Neural cell (in vitro differentiated cells): ENCODE measurements around the gene ATG4A. TPM values are rescaled to one million over a fixed set of nuclear protein-coding genes. Genes with fewer than 3 reads are reported as not detected.

ENCODE experiments used
- H2AFZ ChIP-seq: fragments of 200-600, 300-800 bp; sonication (generic), shearing (Covaris generic); 2 replicates; pipeline ENCODE4 v1.6.0; 2014; ENCODE audit warnings: low read depth, mild to moderate bottlenecking, antibody characterized with exemption, low read length, moderate library complexity
- H3F3A ChIP-seq: fragments of 200-600 bp; shearing (Covaris generic); 2 replicates; pipeline ENCODE4 v1.6.1; 2016; ENCODE audit warnings: mild to moderate bottlenecking, moderate library complexity, mixed read lengths, antibody characterized with exemption, low read length; ENCODE audit not compliant: insufficient read depth, poor library complexity, severe bottlenecking
- H3K27ac ChIP-seq: fragments of 200-600, 300-800 bp; sonication (generic), shearing (Covaris generic); 2 replicates; pipeline ENCODE4 v1.5.1; 2014; ENCODE audit warnings: mild to moderate bottlenecking, low read length, moderate library complexity
- H3K27me3 ChIP-seq: fragments of 300-800, 200-600 bp; sonication (generic), shearing (Covaris generic); 2 replicates; pipeline ENCODE4 v1.6.0; 2014; ENCODE audit warnings: mild to moderate bottlenecking, low read depth, low read length, moderate library complexity; ENCODE audit not compliant: insufficient read depth
- H3K36me3 ChIP-seq: fragments of 300-800, 200-600 bp; sonication (generic), shearing (Covaris generic); 2 replicates; pipeline ENCODE4 v1.5.1; 2014; ENCODE audit warnings: mild to moderate bottlenecking, antibody characterized with exemption, low read length, moderate library complexity; ENCODE audit not compliant: insufficient read depth
- H3K4me2 ChIP-seq: fragments of 300-800, 200-600 bp; sonication (generic), shearing (Covaris generic); 2 replicates; pipeline ENCODE4 v1.6.0; 2014; ENCODE audit warnings: mild to moderate bottlenecking, low read length
- H3K4me3 ChIP-seq: fragments of 300-800, 200-600 bp; sonication (generic), shearing (Covaris generic); 2 replicates; pipeline ENCODE4 v1.5.1; 2014; ENCODE audit warnings: mild to moderate bottlenecking, low read length, moderate library complexity
- H3K79me2 ChIP-seq: fragments of 200-600 bp; shearing (Covaris generic); replicated peaks from 2 replicates; pipeline ENCODE4 v1.6.0; 2014; ENCODE audit warnings: mild to moderate bottlenecking, low read length, moderate library complexity; ENCODE audit not compliant: insufficient read depth
- H3K9ac ChIP-seq: fragments of 300-800, 200-600 bp; sonication (generic), shearing (Covaris generic); 2 replicates; pipeline ENCODE4 v1.6.1; 2016; ENCODE audit warnings: mild to moderate bottlenecking, low read length, mixed read lengths
- H3K9me2 ChIP-seq: fragments of 200-600 bp; shearing (Covaris generic); 2 replicates; pipeline ENCODE4 v1.6.1; 2016; ENCODE audit warnings: mild to moderate bottlenecking, low read length, mixed read lengths; ENCODE audit not compliant: insufficient read depth
- H3K9me3 ChIP-seq: fragments of 200-600, 300-800 bp; sonication (generic), shearing (Covaris generic); 2 replicates; pipeline ENCODE4 v1.6.1; 2016; ENCODE audit warnings: mild to moderate bottlenecking, mixed run types, low read length, moderate library complexity, mixed read lengths
- H4K20me1 ChIP-seq: fragments of 200-600 bp; shearing (Covaris generic); 2 replicates; pipeline ENCODE4 v1.6.1; 2016; ENCODE audit warnings: mild to moderate bottlenecking, mixed run types; ENCODE audit not compliant: insufficient read depth
- CTCF ChIP-seq: fragments of 450-650 bp; IDR thresholded peaks from 2 replicates; pipeline ENCODE4 v1.5.1; 2014; ENCODE audit warnings: antibody characterized with exemption, mild to moderate bottlenecking, moderate library complexity; ENCODE audit not compliant: poor library complexity, severe bottlenecking
- EP300 ChIP-seq: fragments of 450-650 bp; conservative IDR thresholded peaks from 2 replicates; pipeline ENCODE4 v1.6.1; 2014; ENCODE audit warnings: antibody characterized with exemption, mild to moderate bottlenecking, moderate library complexity; ENCODE audit not compliant: poor library complexity, severe bottlenecking
- EZH2 ChIP-seq: fragments of 200-600, 300-800 bp; shearing (Covaris generic), sonication (generic); IDR thresholded peaks from 2 replicates; pipeline ENCODE4 v1.6.1; 2014; ENCODE audit warnings: antibody characterized with exemption, low read length, borderline replicate concordance, mild to moderate bottlenecking; ENCODE audit not compliant: insufficient read depth, poor library complexity, severe bottlenecking
- MXI1 ChIP-seq: fragments of 450-650 bp; conservative IDR thresholded peaks from 2 replicates; pipeline ENCODE4 v1.6.1; 2014; ENCODE audit warnings: antibody characterized with exemption, mild to moderate bottlenecking; ENCODE audit not compliant: poor library complexity, severe bottlenecking
- POLR2AphosphoS5 ChIP-seq: IDR thresholded peaks from 2 replicates; pipeline ENCODE4 v1.6.1; 2012
- RAD21 ChIP-seq: fragments of 450-650 bp; conservative IDR thresholded peaks from 2 replicates; pipeline ENCODE4 v1.6.1; 2014; ENCODE audit warnings: antibody characterized with exemption, mild to moderate bottlenecking, moderate library complexity
- REST ChIP-seq: IDR thresholded peaks from 2 replicates; pipeline ENCODE4 v1.6.1; 2012; ENCODE audit warnings: borderline replicate concordance
- SMC3 ChIP-seq: fragments of 450-650 bp; conservative IDR thresholded peaks from 2 replicates; pipeline ENCODE4 v1.6.1; 2014; ENCODE audit warnings: antibody characterized with exemption, mild to moderate bottlenecking, moderate library complexity; ENCODE audit not compliant: poor library complexity
- TAF1 ChIP-seq: IDR thresholded peaks from 2 replicates; pipeline ENCODE4 v1.6.1; 2012; ENCODE audit warnings: low read depth
- polyA plus RNA-seq: library from polyadenylated mRNA; depleted of rRNA; stranded (reverse); fragments of >200 nt; gene quantifications from 2 replicates; pipeline ENCODE4 v1.2.3, GENCODE V29; 2014

The ATG4A gene
- polyA plus RNA-seq, 1 donor from 2014 or later: 20.4 TPM

GRCh38 chrX:108097380-108097779, 5.8 kb downstream of the ATG4A start:
- Histone ChIP-seq H3K4me2 (no peak overlapping the region), H3K9me2 (no peaks in the 10 kb centered on the region), H4K20me1 (no peaks in the 10 kb centered on the region)

GRCh38 chrX:108105473-108105872, 13.9 kb downstream of the ATG4A start:
- H3K9me2 ChIP-seq: no peaks in the 10 kb centered on the region
- H3F3A ChIP-seq: no peaks in the 10 kb centered on the region
- H3K4me2 ChIP-seq: no peak overlapping the region
- H3K36me3 ChIP-seq: no peaks in the 10 kb centered on the region
- no peak overlapping the region for H3K4me3 ChIP-seq
- no peaks in the 10 kb centered on the region for H3K27me3 ChIP-seq
- H4K20me1 ChIP-seq: no peaks in the 10 kb centered on the region
- H3K9me3 ChIP-seq: no peaks in the 10 kb centered on the region
- H3K79me2 ChIP-seq: no peaks in the 10 kb centered on the region
- no peak overlapping the region for H3K9ac ChIP-seq
- no peak overlapping the region for H2AFZ ChIP-seq
- no peak overlapping the region for H3K27ac ChIP-seq
- TF ChIP-seq POLR2AphosphoS5: no peak
- TF ChIP-seq SMC3: no peak
- no peak for TF ChIP-seq MXI1
- no peak for TF ChIP-seq REST
- TF ChIP-seq EP300: no peak
- TF ChIP-seq CTCF: no peak
- no peak for TF ChIP-seq TAF1

More at GRCh38 chrX:108097380-108097779, 5.8 kb downstream of the ATG4A start:
- no peak overlapping the region for H3K9ac ChIP-seq
- H3K4me3 ChIP-seq: no peak overlapping the region
- H3K9me3 ChIP-seq: no peaks in the 10 kb centered on the region
- H3K27me3 ChIP-seq: no peaks in the 10 kb centered on the region
- H3K27ac ChIP-seq: no peak overlapping the region
- no peaks in the 10 kb centered on the region for H3K79me2 ChIP-seq
- H3F3A ChIP-seq: no peaks in the 10 kb centered on the region
- H2AFZ ChIP-seq: no peak overlapping the region
- H3K36me3 ChIP-seq: no peaks in the 10 kb centered on the region
- TF ChIP-seq EP300 (no peak), POLR2AphosphoS5 (no peak), TAF1 (no peak), MXI1 (no peak), RAD21 (no peak), EZH2 (no peak), REST (no peak), SMC3 (no peak), CTCF (no peak)
